HepG2 (cell line): ENCODE measurements around the gene TSPAN3. TPM values are rescaled to one million over a fixed set of nuclear protein-coding genes. Genes with fewer than 3 reads are reported as not detected.

Experiments used
- ARNT ChIP-seq: fragments of 450-650 bp; IDR thresholded peaks from 2 replicates; pipeline ENCODE4 v1.6.1; 2017
- DRAP1 ChIP-seq: IDR thresholded peaks from 2 replicates; pipeline ENCODE4 v1.6.1; 2016; ENCODE audit warnings: missing genetic modification reagents, missing compliant biosample characterization
- HNRNPL ChIP-seq: fragments of 200-400 bp; formaldehyde crosslinking; IDR thresholded peaks from 2 replicates; pipeline ENCODE4 v1.6.1; 2017; ENCODE audit warnings: mild to moderate bottlenecking, low read depth, low read length
- KIAA2018 ChIP-seq: sonication (generic); formaldehyde crosslinking; IDR thresholded peaks from 2 replicates; pipeline ENCODE4 v1.5.0; 2020; ENCODE audit warnings: mild to moderate bottlenecking, missing genetic modification reagents, borderline replicate concordance
- PAXIP1 ChIP-seq: sonication (generic); formaldehyde crosslinking; conservative IDR thresholded peaks from 2 replicates; pipeline ENCODE4 v1.4.0; 2020; ENCODE audit warnings: mild to moderate bottlenecking, missing genetic modification reagents, moderate library complexity
- PITX1 ChIP-seq: sonication (generic); formaldehyde crosslinking; IDR thresholded peaks from 2 replicates; pipeline ENCODE4 v1.5.1; 2020; ENCODE audit warnings: mild to moderate bottlenecking, missing genetic modification reagents
- RAD51 ChIP-seq: fragments of 450-650 bp; IDR thresholded peaks from 2 replicates; pipeline ENCODE4 v1.6.1; 2016; ENCODE audit warnings: borderline replicate concordance
- SPEN ChIP-seq: sonication (generic); formaldehyde crosslinking; IDR thresholded peaks from 2 replicates; pipeline ENCODE4 v1.5.1; 2020; ENCODE audit warnings: low read depth, mild to moderate bottlenecking, missing genetic modification reagents
- YEATS2 ChIP-seq: sonication (generic); formaldehyde crosslinking; IDR thresholded peaks from 2 replicates; pipeline ENCODE4 v1.4.0; 2020; ENCODE audit warnings: missing genetic modification reagents, borderline replicate concordance
- ZFYVE20 ChIP-seq: sonication (generic); formaldehyde crosslinking; IDR thresholded peaks from 2 replicates; pipeline ENCODE4 v1.8.0; 2023; ENCODE audit warnings: low read depth, mild to moderate bottlenecking, moderate library complexity, missing genetic modification reagents, borderline replicate concordance
- ZNF280B ChIP-seq: sonication (generic); formaldehyde crosslinking; IDR thresholded peaks from 2 replicates; pipeline ENCODE4 v1.5.0; 2020; ENCODE audit warnings: missing genetic modification reagents, mild to moderate bottlenecking, borderline replicate concordance
- ZNF3 ChIP-seq: IDR thresholded peaks from 2 replicates; pipeline ENCODE4 v1.7.0; 2017; ENCODE audit warnings: inconsistent platforms
- polyA plus RNA-seq, 8 experiments: library from polyadenylated mRNA; depleted of rRNA in 3 of 8; stranded (reverse) in 7 of 8; unstranded in 1 of 8; fragments of >200 nt; fragmentation: Illumina TruSeq in 4 of 8; extraction: Trizol in 4 of 8; gene quantifications; 2 replicates each; pipeline versions ENCODE4 v1.2.1 to v1.2.3, GENCODE V29; 2011 to 2016; ENCODE audit warnings: low read depth in 4 of 8, missing spikeins in 1 of 8, mixed read lengths in 1 of 8; ENCODE audit not compliant: insufficient read depth in 1 of 8
- total RNA-seq, 5 experiments: library from RNA; depleted of rRNA; stranded (reverse); fragments of >200 nt; fragmentation: Illumina TruSeq; extraction: Trizol; gene quantifications; 2 replicates each; pipeline ENCODE4 v1.2.3, GENCODE V29; 2016; ENCODE audit warnings: low read depth in 1 of 5

Gene TSPAN3
- total and polyA plus RNA-seq, 2 of the 13 experiments (the other 11 are each of a cell fraction or from before 2014, with no cell fraction given) = 167 to 170 TPM

- no peak for TF ChIP-seq PAXIP1 (CRISPR knock-in tag)
- TF ChIP-seq PITX1 (CRISPR knock-in tag) = no peak
- peak; percentile 35; the same call in 1 of the 2 replicates for TF ChIP-seq SPEN
- TF ChIP-seq ZNF280B = no peak
- no peak; the same call in 1 of the 2 replicates for TF ChIP-seq ZFYVE20
- no peak for TF ChIP-seq RAD51
- TF ChIP-seq HNRNPL = no peak
- TF ChIP-seq DRAP1 (CRISPR knock-in tag) = peak; percentile 72; the same call in 1 of the 2 replicates
- no peak for TF ChIP-seq KIAA2018 (CRISPR knock-in tag)
- TF ChIP-seq ARNT = no peak
- no peak for TF ChIP-seq YEATS2 (CRISPR knock-in tag)
- no peak for TF ChIP-seq ZNF3 (CRISPR knock-in tag)
Measured at GRCh38 chr15:77070495-77071304, at the start of gene TSPAN3 (continued).
